K562 (cell line): ENCODE results near the gene PGPEP1. TPM values are rescaled to one million over a fixed set of nuclear protein-coding genes. Genes with fewer than 3 reads are reported as not detected.

ENCODE experiments used
- BCOR ChIP-seq: fragments of 450-650 bp; IDR thresholded peaks from 2 replicates; pipeline ENCODE4 v1.6.1; 2016
- DDX20 ChIP-seq: fragments of 450-650 bp; IDR thresholded peaks from 2 replicates; pipeline ENCODE4 v1.6.1; 2016; ENCODE audit warnings: missing genetic modification characterization, low read depth, mild to moderate bottlenecking, missing compliant biosample characterization, moderate library complexity
- ETV1 ChIP-seq: fragments of 450-650 bp; conservative IDR thresholded peaks from 2 replicates; pipeline ENCODE4 v1.6.1; 2016; ENCODE audit warnings: missing genetic modification characterization, control low read depth, low read depth, missing compliant biosample characterization
- HDAC2 ChIP-seq: fragments of 450-650 bp; IDR thresholded peaks from 2 replicates; pipeline ENCODE4 v1.6.1; 2016; ENCODE audit warnings: mild to moderate bottlenecking
- KDM1A ChIP-seq, 2 experiments: fragments of 450-650 bp; IDR thresholded peaks; 2 replicates each; pipeline ENCODE4 v1.6.1; 2016; ENCODE audit warnings: mild to moderate bottlenecking in 2 of 2
- KLF16 ChIP-seq: IDR thresholded peaks from 2 replicates; pipeline ENCODE4 v1.6.1; 2016; ENCODE audit warnings: antibody characterized with exemption
- KLF6 ChIP-seq: fragments of 250-450 bp; sonication (Bioruptor Pico); IDR thresholded peaks from 2 replicates; pipeline ENCODE4 v1.4.0; 2020; ENCODE audit warnings: mild to moderate bottlenecking, moderate library complexity, borderline replicate concordance
- L3MBTL2 ChIP-seq: fragments of 450-650 bp; IDR thresholded peaks from 2 replicates; pipeline ENCODE4 v1.6.1; 2016; ENCODE audit warnings: mild to moderate bottlenecking, moderate library complexity
- MEIS2 ChIP-seq: fragments of 450-650 bp; IDR thresholded peaks from 2 replicates; pipeline ENCODE4 v1.6.1; 2014; ENCODE audit warnings: mild to moderate bottlenecking; ENCODE audit not compliant: partially characterized antibody
- SRSF3 ChIP-seq: fragments of 200-400 bp; formaldehyde crosslinking; IDR thresholded peaks from 2 replicates; pipeline ENCODE4 v1.6.1; 2016; ENCODE audit warnings: mild to moderate bottlenecking, low read length, moderate library complexity; ENCODE audit not compliant: insufficient read depth
- ZKSCAN1 ChIP-seq: fragments of 150-350 bp; IDR thresholded peaks from 2 replicates; pipeline ENCODE4 v1.6.1; 2016; ENCODE audit warnings: low read depth, low read length
- ZNF324 ChIP-seq: fragments of 250-450 bp; sonication (Bioruptor Pico); IDR thresholded peaks from 2 replicates; pipeline ENCODE4 v1.4.0; 2020; ENCODE audit warnings: mild to moderate bottlenecking
- ZNF699 ChIP-seq: fragments of 250-450 bp; sonication (Bioruptor Pico); IDR thresholded peaks from 2 replicates; pipeline ENCODE4 v1.8.0; 2021; ENCODE audit warnings: mild to moderate bottlenecking, moderate library complexity; ENCODE audit not compliant: insufficient replicate concordance
- polyA plus RNA-seq, 8 experiments: library from polyadenylated mRNA; depleted of rRNA in 4 of 8; stranded (reverse) in 5 of 8; unstranded in 3 of 8; fragments of >200 nt; fragmentation: Nextera tagmentation in 2 of 8; fragmentation: Illumina TruSeq in 1 of 8; extraction: Ambion mirVana in 2 of 8; extraction: Trizol in 1 of 8; gene quantifications; 2 replicates each; pipeline versions ENCODE4 v1.2.1 to v1.2.3, GENCODE V29; 2011 to 2014; ENCODE audit warnings: inconsistent platforms in 1 of 8, missing spikeins in 1 of 8
- total RNA-seq, 7 experiments: library from RNA; depleted of rRNA in 6 of 7; stranded (reverse); fragments of >200 nt in 6 of 7; fragmentation: Illumina TruSeq in 2 of 7; extraction: Trizol in 2 of 7; gene quantifications; 2 replicates each; pipeline versions ENCODE4 v1.2.1 to v1.2.3, GENCODE V29; 2011 to 2021; ENCODE audit warnings: low replicate concordance in 1 of 7
- TF ChIP-seq, protein P1 (sequence below): sonication (generic); formaldehyde crosslinking; IDR thresholded peaks from 2 replicates; pipeline ENCODE4 v1.8.1; 2023; ENCODE audit warnings: mild to moderate bottlenecking, missing genetic modification reagents
- TF ChIP-seq, protein P2 (sequence below): sonication (generic); formaldehyde crosslinking; IDR thresholded peaks from 2 replicates; pipeline ENCODE4 v1.8.0; 2022; ENCODE audit warnings: mild to moderate bottlenecking, low read depth, missing genetic modification reagents
- TF ChIP-seq, protein P3 (sequence below): sonication (generic); formaldehyde crosslinking; IDR thresholded peaks from 2 replicates; pipeline ENCODE4 v1.8.0; 2022; ENCODE audit warnings: missing genetic modification reagents, mild to moderate bottlenecking, borderline replicate concordance
- TF ChIP-seq, protein P4 (sequence below), 3 experiments: fragments of 200-800 bp in 1 of 3; sonication (Bioruptor generic) in 1 of 3; sonication (generic) in 1 of 3; formaldehyde crosslinking in 1 of 3; IDR thresholded peaks; 2 replicates each; pipeline versions ENCODE4 v1.6.1 to v1.8.0; 2016 to 2022; ENCODE audit warnings: mild to moderate bottlenecking in 2 of 3, missing compliant biosample characterization in 2 of 3, missing genetic modification characterization in 2 of 3, missing genetic modification reagents in 1 of 3
- TF ChIP-seq, protein P5 (sequence below), 2 experiments: fragments of 450-650 bp in 1 of 2; sonication (generic) in 1 of 2; formaldehyde crosslinking; conservative IDR thresholded peaks; 2 replicates each; pipeline versions ENCODE4 v1.4.0 to v1.8.1; 2020 to 2022; ENCODE audit warnings: mild to moderate bottlenecking in 1 of 2, missing genetic modification reagents in 1 of 2
- TF ChIP-seq, protein P6 (sequence below): fragments of 450-650 bp; conservative IDR thresholded peaks from 2 replicates; pipeline ENCODE4 v1.6.1; 2016; ENCODE audit warnings: missing genetic modification characterization, low read depth, mild to moderate bottlenecking, missing compliant biosample characterization, moderate library complexity

PGPEP1 gene
- total and polyA plus RNA-seq, 9 of the 15 experiments (the other 6 are each of a cell fraction or from before 2014, with no cell fraction given), result 10.0 to 69.6 (median 33.5) TPM

DNA sequence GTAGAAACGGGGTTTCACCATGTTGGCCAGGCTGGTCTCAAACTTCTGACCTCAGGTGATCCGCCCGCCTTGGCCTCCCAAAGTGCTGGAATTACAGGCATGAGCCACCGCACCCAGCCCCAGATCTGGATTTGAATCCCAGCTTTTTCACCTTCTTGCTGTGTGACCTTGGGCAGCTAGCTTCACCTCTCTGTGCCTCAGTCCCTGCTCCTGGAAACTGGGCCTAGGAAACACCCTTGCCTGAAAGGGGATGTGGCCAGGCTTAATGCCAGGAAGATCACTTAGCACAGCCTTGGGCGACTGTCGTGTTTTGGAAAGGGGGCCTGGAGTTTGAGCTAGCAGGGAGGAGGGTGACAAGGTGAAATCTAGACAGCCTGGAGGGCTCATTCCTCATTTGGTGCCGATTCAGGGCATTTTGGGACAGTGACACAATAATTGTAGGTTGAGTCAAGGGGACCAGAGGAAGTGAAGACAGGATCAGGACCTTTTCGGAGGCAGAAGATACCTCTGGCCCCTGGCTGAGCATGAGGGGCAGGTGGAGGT, 1.8 kb downstream of the PGPEP1 start (continued):
- TF ChIP-seq, protein P1, sequence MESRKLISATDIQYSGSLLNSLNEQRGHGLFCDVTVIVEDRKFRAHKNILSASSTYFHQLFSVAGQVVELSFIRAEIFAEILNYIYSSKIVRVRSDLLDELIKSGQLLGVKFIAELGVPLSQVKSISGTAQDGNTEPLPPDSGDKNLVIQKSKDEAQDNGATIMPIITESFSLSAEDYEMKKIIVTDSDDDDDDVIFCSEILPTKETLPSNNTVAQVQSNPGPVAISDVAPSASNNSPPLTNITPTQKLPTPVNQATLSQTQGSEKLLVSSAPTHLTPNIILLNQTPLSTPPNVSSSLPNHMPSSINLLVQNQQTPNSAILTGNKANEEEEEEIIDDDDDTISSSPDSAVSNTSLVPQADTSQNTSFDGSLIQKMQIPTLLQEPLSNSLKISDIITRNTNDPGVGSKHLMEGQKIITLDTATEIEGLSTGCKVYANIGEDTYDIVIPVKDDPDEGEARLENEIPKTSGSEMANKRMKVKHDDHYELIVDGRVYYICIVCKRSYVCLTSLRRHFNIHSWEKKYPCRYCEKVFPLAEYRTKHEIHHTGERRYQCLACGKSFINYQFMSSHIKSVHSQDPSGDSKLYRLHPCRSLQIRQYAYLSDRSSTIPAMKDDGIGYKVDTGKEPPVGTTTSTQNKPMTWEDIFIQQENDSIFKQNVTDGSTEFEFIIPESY (CRISPR knock-in tag), result no peak
- TF ChIP-seq, protein P2, sequence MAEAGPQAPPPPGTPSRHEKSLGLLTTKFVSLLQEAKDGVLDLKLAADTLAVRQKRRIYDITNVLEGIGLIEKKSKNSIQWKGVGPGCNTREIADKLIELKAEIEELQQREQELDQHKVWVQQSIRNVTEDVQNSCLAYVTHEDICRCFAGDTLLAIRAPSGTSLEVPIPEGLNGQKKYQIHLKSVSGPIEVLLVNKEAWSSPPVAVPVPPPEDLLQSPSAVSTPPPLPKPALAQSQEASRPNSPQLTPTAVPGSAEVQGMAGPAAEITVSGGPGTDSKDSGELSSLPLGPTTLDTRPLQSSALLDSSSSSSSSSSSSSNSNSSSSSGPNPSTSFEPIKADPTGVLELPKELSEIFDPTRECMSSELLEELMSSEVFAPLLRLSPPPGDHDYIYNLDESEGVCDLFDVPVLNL (CRISPR knock-in tag), result 0 out of 2 replicates have a peak, but pooled peaks have one; percentile 23
- no peak for TF ChIP-seq SRSF3
- 0 out of 2 replicates have a peak, but pooled peaks have one; percentile 20 for TF ChIP-seq HDAC2
- TF ChIP-seq L3MBTL2, result no peak
- peak; percentile 95 for TF ChIP-seq BCOR
- TF ChIP-seq, protein P3, sequence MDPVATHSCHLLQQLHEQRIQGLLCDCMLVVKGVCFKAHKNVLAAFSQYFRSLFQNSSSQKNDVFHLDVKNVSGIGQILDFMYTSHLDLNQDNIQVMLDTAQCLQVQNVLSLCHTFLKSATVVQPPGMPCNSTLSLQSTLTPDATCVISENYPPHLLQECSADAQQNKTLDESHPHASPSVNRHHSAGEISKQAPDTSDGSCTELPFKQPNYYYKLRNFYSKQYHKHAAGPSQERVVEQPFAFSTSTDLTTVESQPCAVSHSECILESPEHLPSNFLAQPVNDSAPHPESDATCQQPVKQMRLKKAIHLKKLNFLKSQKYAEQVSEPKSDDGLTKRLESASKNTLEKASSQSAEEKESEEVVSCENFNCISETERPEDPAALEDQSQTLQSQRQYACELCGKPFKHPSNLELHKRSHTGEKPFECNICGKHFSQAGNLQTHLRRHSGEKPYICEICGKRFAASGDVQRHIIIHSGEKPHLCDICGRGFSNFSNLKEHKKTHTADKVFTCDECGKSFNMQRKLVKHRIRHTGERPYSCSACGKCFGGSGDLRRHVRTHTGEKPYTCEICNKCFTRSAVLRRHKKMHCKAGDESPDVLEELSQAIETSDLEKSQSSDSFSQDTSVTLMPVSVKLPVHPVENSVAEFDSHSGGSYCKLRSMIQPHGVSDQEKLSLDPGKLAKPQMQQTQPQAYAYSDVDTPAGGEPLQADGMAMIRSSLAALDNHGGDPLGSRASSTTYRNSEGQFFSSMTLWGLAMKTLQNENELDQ (CRISPR knock-in tag), result no peak
- TF ChIP-seq, protein P4, sequence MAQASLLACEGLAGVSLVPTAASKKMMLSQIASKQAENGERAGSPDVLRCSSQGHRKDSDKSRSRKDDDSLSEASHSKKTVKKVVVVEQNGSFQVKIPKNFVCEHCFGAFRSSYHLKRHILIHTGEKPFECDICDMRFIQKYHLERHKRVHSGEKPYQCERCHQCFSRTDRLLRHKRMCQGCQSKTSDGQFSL (CRISPR knock-in tag; IDR thresholded peaks at IDR 0.05), result no peak; the same call in 1 of the 2 replicates
- TF ChIP-seq, protein P4 (tag; IDR thresholded peaks at IDR 0.05), result no peak
- TF ChIP-seq, protein P5, sequence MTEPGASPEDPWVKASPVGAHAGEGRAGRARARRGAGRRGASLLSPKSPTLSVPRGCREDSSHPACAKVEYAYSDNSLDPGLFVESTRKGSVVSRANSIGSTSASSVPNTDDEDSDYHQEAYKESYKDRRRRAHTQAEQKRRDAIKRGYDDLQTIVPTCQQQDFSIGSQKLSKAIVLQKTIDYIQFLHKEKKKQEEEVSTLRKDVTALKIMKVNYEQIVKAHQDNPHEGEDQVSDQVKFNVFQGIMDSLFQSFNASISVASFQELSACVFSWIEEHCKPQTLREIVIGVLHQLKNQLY (CRISPR knock-in tag; conservative IDR thresholded peaks at IDR 0.05), result no peak
- TF ChIP-seq ETV1 (tag), result no peak
- TF ChIP-seq, protein P6, sequence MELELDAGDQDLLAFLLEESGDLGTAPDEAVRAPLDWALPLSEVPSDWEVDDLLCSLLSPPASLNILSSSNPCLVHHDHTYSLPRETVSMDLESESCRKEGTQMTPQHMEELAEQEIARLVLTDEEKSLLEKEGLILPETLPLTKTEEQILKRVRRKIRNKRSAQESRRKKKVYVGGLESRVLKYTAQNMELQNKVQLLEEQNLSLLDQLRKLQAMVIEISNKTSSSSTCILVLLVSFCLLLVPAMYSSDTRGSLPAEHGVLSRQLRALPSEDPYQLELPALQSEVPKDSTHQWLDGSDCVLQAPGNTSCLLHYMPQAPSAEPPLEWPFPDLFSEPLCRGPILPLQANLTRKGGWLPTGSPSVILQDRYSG (tag), result no peak
- no peak for TF ChIP-seq MEIS2
- no peak for TF ChIP-seq DDX20 (tag)
- TF ChIP-seq ZNF699 (CRISPR knock-in tag), result no peak
- TF ChIP-seq ZNF324, result no peak
- no peak for TF ChIP-seq KLF16
- TF ChIP-seq KLF6 (CRISPR knock-in tag), result no peak
- TF ChIP-seq KDM1A (IDR thresholded peaks at IDR 0.05), result peak; percentile 75 to 87
- no peak for TF ChIP-seq ZKSCAN1
